ENCODE measurements around the gene CD8A.
"Not testable (repeated sequence)": the region's sequence is repeated elsewhere in the genome, so short reads cannot be mapped to it uniquely, and the experiment has no call there.

Gene CD8A

DNA sequence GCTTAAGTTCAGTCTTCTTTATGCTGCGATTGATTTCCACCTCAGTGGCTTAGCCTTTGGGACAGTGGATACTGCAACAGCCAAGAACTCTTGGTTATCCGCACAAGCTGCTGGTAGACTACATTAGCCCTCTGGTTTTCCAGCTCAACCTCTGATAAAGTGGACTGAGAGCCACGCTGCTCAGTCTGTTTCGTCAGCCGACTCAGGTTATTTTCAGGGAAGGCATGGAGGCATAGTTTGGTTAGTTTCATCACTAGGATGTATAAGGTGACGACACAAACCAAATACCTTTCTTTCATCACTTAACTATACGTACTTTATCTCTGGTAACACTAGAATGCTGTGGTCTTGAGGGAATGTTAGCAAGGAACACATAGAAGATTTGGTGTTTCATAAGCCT, 14.2 kb downstream of the CD8A start:
- no peak for DNase-seq (ENCODE audit: low spot score)

DNA sequence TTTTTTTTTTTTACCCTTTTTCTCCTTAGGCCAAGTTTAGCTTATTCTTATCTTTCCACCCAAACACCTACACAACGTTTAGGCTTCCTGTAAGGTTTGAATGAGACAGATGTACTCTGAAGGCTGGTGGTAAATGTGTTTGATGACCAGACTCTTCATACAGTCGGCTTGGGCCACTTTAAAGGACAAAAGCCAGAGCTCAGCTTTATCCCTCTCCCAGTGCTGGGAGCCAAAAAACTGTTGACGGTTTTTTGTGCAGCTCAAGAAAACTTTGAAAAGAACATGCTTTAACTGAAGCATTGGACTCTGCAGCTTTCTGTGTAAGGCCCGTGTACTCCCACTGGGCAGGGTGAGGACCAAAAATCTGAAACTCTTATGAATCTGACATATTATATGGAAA, 15.4 kb downstream of the CD8A start:
- no peak for DNase-seq (ENCODE audit: low spot score)

DNA sequence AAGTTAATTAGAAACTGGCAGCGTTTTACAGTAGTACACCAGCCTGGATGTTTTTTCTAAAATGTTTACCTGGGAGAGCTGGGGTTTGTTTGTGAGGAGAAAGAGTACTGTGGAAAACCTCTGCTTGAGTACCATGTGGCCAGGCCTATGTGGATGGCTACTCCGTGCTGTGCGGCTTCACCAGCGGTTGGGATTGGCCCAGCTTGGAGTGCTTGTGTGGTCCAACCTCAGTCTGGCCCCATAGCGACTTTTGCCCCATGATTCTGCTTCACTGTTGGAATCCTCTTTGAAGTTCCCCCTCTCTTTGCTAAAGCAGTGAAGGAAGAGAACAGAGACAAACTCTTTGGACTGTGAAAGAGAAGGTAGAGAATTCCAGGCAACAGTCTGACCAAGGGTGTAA, 15.9 kb downstream of the CD8A start:
- no peak for DNase-seq (ENCODE audit: low spot score)

DNA sequence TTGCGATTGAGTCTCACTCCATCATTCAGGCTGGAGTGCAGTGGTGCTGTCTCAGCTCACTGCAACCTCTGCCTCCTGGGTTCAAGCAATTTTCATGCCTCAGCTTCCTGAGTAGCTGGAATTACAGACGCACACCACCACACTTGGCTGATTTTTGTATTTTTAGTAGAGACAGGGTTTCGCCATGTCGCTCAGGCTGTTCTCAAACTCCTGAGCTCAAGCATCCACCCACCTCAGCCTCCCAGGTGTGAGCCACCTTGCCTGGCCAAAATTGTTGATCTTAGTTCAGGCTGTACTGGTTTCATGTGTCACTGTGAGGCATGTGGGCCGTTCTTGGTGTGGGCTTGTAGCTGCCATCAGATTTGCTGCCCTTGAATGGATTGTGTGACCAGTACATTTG, 18.1 kb downstream of the CD8A start:
- no peak for DNase-seq (ENCODE audit: low spot score)

DNA sequence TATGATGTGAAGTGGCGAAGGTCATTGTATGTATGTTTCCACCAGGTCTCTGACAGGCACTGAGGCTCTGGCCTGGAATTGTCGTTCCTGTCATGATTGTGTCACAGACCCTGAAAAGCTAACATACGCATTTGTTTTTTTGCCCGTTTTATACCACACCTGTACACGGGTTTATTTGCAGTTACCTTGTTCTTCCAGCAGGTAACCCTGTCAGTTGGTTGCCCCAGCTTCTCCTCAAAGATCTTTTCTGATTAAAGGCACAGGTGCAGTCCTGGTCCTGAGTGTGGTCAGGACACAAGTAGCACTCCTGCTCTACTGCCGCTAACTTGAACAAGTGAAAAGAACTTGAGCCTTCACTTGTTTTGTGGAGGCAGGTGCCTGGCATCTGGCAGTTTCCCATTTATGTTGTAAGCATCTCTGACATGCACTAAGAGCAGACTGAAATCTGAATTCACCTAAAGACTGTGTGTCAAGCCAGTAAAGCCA, 19.9 kb downstream of the CD8A start:
- no peak for DNase-seq (ENCODE audit: low spot score)

DNA sequence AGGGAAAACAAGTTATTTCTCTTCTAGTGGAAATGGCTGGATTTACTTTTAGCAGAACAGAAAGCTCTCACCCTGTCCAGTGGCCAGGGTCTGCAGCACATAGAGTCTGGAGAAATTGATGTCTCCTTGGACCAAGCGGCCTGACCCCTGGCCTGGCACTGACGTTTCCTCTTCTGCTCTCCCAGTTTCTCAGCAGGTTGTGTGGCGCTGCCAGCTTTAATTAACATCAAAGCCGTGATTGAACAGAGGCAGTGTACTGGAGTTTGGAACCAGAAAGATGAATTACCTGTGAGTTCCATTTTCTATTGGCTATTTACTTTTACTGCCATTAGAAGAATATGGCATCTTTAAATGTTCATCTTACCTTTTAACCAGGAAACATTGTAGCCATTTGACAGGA, 20.9 kb downstream of the CD8A start:
- no peak for DNase-seq (ENCODE audit: low spot score)

DNA sequence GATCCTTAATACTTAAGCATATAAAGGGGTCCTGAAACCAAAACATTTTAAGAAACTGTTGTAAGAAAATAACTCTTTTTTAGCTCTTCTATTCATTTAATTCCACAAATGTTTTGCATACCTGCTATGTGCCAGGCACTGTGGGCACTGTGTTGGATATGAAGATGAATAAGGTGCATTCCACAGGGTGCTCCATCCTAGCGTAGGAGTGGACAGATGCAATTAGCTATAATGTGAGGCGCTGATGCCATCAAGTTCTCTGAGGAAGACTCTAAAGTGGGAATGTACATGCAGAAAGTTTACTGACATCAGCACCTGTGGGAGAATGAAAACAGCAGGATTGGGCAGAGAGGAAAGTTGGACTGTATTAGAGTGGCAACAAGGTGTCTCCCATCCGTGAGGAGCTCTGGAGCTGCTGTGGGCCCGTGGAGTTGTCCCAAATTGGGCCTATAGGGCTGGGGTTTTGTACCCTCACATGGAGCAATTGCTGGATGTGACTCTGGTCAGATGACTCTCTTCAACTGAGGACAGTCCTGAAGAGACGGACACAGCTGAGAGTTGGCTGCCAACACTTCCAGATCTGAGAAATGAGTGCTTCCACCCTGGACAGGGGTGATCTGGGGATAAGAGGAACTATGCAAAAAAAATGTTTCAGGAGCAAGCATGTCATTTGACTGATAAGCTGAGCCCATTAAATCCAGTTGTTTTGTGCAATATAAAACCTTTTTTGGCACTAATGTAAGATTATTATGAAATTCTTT, 22.3 kb downstream of the CD8A start:
- no peak for DNase-seq (ENCODE audit: low spot score)

DNA sequence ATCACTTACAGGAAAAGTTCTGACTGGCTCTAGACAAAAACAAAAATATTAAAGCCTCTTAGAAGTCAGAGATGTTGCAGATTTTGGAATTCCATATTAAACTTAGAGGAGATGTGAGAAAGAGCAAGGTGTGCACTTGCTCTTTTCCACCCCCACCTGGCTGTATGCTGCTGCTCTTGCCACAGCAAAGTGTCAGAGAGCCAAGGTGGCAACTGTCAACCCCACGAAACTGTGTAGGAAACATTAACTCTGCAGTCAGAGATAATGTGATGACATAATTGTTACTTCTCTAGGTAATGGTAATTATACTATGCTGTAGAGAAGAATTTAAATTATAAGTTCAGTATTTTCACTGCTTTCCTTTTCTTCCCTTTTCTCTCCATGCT, 25.4 kb downstream of the CD8A start:
- DNase-seq (ENCODE audit: low spot score) = no peak

DNA sequence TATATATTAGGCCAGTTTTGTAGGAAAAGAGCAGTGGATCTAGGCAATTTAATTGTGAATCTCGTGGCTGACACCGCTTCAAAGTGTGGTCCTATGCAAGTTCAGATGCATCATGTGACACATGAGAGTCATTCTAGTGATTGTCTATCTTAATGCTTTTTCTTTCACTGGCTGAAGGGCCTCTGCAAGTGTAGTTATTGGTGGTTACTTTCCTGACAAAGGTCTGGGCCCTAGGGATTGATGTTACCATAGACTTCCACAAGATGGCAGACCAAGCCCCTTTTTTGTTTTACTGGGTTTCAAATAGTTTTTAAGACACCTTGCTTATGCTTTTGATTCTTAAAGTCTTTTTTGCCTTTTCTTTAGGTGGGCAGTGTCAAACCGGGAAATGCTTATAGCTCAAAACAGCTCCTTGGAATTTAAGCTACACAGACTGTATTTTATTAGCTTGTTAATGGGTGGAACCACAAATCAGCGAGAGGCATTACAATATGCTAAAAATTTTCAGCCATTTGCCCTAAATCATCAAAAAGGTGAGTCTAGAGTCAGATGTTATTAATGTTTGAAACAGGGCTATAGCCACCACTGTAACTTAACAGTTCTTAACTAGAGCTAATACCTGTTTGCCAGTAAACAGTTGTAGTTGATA, 25.9 kb downstream of the CD8A start:
- peak; percentile 61 for DNase-seq (ENCODE audit: low spot score)

DNA sequence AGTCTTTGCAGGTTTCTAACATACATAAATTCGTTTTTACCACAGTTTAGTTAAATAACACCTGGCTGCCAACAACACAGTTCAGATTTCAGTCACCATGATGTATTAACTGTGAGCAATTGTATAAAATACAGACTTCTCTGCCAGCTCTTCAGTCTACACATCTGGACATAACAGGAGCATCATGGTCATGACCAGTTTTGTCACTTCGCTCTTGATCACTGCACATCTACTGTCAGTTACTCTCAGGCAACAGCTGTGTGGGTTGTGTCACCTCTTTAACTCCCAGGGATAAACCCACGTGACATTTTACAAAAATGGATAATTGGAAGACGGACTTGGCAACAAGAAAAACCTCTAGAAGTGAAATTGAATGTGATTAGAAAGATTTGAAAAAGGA, 30.3 kb downstream of the CD8A start:
- no peak for DNase-seq (ENCODE audit: low spot score)

DNA sequence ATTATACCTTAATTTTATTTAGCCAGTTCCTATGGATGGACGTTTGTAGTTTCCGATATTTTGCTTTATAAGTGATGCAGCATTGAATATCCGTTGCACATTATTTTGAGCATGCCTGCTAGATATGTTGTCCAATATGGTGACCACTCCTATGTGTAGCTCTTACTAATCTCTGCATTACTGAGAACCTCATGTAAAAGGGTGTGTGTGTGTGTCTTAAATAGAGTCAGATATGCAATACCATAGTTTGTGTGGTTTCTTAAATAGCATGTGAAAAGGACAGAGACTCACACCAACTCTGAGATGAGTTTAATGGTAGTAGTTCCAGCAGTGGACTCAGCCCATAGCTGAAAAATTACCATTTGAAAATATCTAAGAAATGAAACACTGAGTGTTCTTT, 32.3 kb downstream of the CD8A start:
- DNase-seq (ENCODE audit: low spot score) = no peak

DNA sequence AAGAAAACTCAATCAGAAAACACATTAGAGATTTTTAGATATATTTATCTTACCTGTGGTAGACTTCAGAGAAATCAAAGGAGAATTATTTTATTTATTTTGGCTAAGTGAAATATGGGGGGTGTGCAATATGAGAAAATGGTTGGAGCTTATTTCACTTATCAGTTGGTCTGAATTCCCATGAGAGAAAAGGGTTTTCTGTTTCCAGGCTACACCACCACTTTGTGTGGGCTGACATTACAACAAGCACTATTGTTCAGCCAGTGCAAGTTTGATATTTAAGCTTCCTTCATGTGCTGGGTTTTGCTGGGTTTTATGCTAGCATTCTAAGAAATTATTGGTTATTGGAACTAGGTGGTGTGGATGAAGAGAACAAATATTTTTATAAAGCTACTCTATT, 37.1 kb downstream of the CD8A start:
- DNase-seq (ENCODE audit: low spot score) = no peak

DNA sequence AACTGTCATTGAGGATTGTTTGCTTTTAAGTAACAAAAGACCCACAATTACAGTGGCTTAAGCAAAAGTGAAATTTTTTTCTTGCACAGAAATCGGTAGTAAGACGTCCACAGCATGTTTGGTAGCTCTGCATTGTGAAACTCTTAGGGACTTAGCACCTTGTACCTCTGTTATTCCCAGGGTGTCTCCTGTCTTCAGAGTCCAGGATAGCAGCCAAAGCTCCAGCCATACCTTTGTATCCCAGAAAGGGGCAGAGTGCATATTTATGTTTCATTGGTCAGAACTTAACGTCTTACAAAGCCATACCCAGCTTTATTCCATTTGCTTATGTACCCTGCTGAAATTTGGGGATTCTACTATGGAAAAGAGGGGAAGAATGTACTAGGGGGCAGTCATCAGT, 37.8 kb downstream of the CD8A start:
- no peak for DNase-seq (ENCODE audit: low spot score)

DNA sequence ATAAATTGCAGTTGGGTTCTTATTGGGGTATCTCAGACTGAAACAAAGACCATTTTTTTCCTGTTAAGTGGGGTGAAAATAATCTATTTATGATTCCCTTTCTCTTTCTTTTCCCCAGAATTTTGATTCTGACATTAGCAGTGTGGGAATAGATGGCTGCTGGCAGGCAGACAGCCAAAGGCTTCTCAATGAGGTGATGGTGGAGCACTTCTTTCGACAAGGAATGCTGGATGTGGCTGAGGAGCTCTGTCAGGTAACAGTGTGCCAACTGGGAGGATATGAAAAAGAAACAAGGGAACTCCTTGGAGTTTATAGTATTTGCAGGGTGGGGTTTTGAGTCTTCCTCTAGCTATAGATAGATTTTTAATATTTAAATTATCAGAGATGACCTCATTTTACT, 38.9 kb downstream of the CD8A start:
- no peak for DNase-seq (ENCODE audit: low spot score)

DNA sequence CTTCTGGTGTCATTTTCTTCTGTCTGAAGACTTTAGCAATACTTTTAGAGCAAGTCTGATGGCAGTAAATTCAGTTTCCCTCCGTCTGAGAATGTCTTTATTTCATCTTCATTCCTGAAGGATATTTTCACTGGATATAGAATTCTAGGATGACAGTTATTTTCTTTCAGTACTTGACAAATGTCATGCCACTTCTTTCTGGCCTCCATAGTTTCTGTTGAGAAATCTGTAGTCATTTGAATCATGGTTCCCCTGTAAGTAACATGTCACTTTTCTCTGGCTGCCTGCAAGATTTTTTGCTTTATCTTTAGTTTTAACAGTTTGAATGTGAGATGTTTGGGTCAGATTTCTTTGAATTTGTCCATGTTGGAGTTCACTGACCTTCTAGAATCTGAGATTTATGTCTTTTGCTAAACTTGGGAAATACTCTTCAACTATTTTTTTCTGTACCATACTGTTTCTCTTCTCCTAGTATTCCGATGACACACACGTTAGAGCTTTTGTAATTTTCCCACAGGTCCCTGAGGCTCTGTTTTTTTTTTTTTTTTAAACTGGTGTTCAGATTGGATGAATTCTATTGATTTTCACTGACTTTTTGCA, 40.4 kb downstream of the CD8A start:
- DNase-seq (ENCODE audit: low spot score) = no peak

DNA sequence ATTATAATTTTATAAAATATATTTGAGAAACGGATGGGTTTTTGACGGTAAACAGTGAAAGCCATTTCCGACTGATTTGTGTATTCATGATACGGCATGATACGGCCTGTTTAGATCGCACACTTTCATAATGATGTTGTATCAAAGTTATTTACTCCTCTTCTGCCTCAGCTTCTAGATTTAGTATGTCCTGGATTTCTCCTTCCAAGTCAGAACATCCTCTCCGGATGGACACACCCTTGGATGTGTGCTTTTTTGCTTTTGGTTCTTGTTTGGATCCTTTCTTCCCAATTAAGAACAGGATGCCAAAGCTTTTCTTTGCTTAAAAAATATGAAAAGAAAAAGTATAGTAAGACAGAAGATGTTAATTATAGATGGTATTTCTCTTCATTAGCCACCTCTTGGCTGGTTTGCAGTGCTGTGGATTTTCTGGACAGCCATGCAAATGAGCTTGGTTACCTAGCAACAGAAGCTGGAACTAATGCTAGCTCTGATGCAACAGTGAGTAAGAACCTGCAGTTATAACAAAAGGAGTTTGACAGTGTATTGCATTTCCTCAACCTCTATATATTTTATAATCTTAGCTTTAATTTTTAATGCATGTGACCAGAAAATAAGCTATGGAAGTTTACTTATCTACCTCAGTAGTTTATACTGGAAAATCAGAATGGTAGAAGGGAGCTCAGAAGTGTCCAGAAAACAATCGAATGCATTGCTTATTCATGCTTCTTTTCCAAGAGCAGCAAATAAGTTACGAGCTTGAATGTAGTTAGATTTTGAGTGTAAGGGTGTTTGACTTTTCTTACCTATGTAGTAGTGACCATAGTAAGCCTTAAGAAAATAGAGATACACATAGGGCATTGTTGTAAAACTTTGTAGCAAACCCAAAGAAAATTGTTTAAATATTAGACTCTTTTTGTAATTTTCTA, 42.7 kb downstream of the CD8A start:
- DNase-seq (ENCODE audit: low spot score) = peak; percentile 65

DNA sequence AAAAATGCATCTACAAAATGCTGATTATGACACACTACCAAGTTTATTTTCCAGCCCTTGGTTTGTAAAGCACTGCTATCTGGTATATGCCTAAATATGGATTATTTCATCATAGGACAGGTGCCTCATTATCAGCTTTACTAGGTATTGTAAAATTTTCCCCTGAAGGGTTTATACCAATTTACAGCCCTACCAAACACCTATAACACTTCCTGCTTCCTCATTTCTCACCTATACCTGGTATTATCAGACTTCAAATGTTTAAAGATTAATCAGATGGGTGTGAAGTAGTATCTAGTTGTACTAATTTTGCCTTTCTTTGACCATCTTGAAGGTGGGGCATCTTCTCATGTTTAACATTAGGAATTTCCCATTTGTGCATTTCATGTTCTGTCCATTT, 43.8 kb downstream of the CD8A start:
- DNase-seq (ENCODE audit: low spot score) = no peak

DNA sequence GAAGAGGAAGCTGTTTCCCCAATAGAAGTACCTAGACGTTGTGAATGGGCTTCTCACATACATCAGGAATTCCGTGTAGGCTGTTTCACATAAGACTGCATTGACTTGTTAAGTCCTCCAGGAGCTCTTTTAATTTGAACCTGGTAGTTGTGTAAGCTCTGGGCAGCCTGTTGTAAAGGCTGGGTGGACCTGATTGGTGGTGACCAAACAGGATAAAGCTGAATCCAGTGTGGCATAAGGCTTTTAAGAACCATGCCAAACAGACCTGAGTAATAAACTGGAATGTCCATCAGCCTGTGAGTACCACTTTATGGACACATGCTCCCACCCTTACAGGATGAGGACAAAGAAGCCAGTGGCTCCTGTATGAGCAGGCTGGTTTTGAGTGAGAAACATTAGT, 46.6 kb downstream of the CD8A start:
- DNase-seq (ENCODE audit: low spot score) = no peak

DNA sequence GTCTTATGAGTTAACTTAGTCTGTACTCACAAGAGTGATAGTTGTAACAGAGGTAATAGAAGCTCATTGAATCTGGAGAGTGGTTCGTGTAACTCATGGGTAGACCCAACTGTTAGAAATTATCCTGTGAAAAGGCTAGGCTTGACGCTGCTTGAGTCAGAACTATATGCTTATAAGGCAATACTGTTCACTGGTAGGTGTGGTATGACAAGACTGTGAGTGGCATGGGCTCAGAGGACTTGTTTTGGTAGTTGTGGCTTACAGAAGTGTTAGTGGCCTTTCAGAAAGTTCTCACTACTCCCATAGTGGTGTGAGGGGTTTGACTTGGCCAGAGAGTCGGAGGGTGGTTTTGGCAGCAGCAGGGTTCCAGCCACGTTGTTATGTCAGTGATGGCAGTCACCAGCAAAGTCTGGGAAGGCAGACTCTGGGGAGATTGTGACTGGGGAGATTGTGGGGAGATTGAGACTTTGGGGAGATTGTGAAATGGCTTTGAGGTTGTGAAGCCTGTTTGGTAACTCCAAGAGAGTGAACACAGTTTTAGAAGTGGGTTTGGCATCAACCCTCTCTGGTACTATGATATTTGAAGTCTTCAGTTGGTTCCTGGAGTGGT, 48.7 kb downstream of the CD8A start:
- DNase-seq (ENCODE audit: low spot score) = not testable (repeated sequence)

DNA sequence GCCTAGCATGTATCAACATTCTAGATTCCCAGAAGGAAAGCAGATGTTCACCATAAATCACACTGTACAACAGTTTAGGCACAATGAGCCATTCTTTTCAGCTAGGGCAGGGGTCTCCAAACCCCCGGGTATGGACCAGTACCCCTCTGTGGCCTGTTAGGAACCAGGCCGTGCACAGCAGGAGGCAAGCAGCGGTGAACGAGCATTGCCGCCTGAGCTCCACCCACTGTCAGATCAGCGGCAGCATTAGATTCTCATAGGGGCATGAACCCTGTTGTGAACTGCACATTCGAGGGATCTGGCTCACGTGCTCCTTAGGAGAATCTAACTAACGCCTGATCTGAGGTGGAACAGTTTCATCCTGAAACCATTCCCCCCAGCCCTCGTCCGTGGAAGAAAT, 50.8 kb downstream of the CD8A start:
- DNase-seq (ENCODE audit: low spot score) = not testable (repeated sequence)

DNA sequence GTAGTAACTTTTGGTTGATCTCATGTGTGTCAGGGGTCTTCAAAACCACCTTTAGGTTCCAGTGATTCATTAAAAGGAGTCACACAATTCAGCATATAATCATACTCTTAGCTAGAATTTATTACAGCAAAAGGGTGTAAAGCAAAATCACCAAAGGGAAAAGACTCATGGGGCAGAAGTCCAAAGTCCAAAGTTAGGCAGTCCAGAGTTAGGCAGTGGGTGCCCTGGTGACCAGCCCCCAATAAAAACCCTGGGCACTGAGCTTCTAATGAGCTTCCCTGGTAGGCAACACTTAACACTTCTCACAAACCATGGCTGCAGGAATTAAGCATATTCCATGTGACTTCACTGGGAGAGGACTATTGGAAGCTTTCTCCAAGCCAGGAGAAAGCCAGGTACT, 51.2 kb downstream of the CD8A start:
- not testable (repeated sequence) for DNase-seq (ENCODE audit: low spot score)

DNA sequence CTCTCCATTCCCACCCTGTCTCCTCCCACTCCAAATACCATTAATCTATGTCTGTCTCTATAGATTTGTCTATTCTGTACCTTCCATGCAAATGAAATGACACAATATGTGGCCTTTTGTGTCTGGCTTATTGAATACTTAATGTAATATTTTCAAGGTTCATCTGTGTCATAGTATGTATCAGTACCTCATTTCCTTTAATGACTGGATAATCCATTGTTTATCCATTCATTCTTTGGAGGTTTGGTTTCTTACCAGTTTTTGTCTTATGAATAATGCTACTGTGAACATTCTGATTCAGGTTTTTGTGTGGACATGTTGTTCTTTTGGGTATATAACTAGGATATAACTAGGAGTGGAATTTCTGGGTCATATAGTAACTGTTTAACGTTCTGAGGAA, 55.8 kb downstream of the CD8A start:
- not testable (repeated sequence) for DNase-seq (ENCODE audit: low spot score)

Data from hematopoietic multipotent progenitor cell treated with erythropoietin and hydrocortisone succinate and interleukin-3 and kit ligand, for 15 days (in vitro differentiated cells).